Upper lobe of left lung (tissue), 4 donors: ENCODE data around the gene KCNAB1.

Source experiments
- POLR2AphosphoS5 ChIP-seq, 2 donors: sonication (generic); formaldehyde crosslinking; IDR thresholded peaks; one replicate each; pipeline ENCODE4 v1.5.1; 2017; ENCODE audit warnings: antibody characterized with exemption in 2 of 2
- TF ChIP-seq, protein P1 (sequence below), 6 experiments: fragments of 450-650 bp in 4 of 6; fragments of 200-600 bp in 2 of 6; sonication (generic) in 2 of 6; IDR thresholded peaks; one replicate each; pipeline ENCODE4 v1.5.1; 2016 to 2019; ENCODE audit warnings: antibody characterized with exemption in 6 of 6

- TF ChIP-seq, protein P1, sequence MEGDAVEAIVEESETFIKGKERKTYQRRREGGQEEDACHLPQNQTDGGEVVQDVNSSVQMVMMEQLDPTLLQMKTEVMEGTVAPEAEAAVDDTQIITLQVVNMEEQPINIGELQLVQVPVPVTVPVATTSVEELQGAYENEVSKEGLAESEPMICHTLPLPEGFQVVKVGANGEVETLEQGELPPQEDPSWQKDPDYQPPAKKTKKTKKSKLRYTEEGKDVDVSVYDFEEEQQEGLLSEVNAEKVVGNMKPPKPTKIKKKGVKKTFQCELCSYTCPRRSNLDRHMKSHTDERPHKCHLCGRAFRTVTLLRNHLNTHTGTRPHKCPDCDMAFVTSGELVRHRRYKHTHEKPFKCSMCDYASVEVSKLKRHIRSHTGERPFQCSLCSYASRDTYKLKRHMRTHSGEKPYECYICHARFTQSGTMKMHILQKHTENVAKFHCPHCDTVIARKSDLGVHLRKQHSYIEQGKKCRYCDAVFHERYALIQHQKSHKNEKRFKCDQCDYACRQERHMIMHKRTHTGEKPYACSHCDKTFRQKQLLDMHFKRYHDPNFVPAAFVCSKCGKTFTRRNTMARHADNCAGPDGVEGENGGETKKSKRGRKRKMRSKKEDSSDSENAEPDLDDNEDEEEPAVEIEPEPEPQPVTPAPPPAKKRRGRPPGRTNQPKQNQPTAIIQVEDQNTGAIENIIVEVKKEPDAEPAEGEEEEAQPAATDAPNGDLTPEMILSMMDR (IDR thresholded peaks at IDR 0.05): no peak
- no peak for TF ChIP-seq POLR2AphosphoS5 (IDR thresholded peaks at IDR 0.05)
Measured at GRCh38 chr3:156350781-156351180, 230.4 kb downstream of the KCNAB1 start.
